HUES6 (cell line): ENCODE results near the gene MTURN.

ENCODE experiments used
- H3K27ac ChIP-seq: 2 replicates; pipeline ENCODE4 v1.7.0; 2013; ENCODE audit warnings: low read depth, mild to moderate bottlenecking, low read length, inconsistent platforms
- H3K27me3 ChIP-seq: 2 replicates; pipeline ENCODE4 v1.6.1; 2013; ENCODE audit warnings: low read length; ENCODE audit not compliant: control insufficient read depth, insufficient read depth
- H3K36me3 ChIP-seq: 2 replicates; pipeline ENCODE4 v1.6.1; 2013; ENCODE audit warnings: low read length; ENCODE audit not compliant: control insufficient read depth, insufficient read depth
- H3K4me1 ChIP-seq: 2 replicates; pipeline ENCODE4 v1.6.1; 2013; ENCODE audit warnings: low read length; ENCODE audit not compliant: control insufficient read depth, insufficient read depth
- H3K4me3 ChIP-seq: 2 replicates; pipeline ENCODE4 v1.5.1; 2013; ENCODE audit warnings: low read depth, low read length
- H3K9ac ChIP-seq: one replicate; pipeline ENCODE4 v1.6.1; 2013; ENCODE audit warnings: mild to moderate bottlenecking, low read length
- H3K9me3 ChIP-seq: 2 replicates; pipeline ENCODE4 v1.6.1; 2013; ENCODE audit warnings: low read depth, low read length; ENCODE audit not compliant: control insufficient read depth, insufficient read depth

MTURN gene

GRCh38 chr7:30170476-30171205 lies 35.9 kb downstream of the MTURN start:
- Histone ChIP-seq H3K4me3 (no peak overlapping the region), H3K36me3 (no peaks in the 10 kb centered on the region), H3K9ac (no peak overlapping the region), H3K27me3 (peaks cover 17% of the 10 kb centered on the region), H3K27ac (no peak overlapping the region), H3K9me3 (no peaks in the 10 kb centered on the region), H3K4me1 (peaks cover 46% of the 10 kb centered on the region)

GRCh38 chr7:30171766-30172447 lies 37.1 kb downstream of the MTURN start:
- no peaks in the 10 kb centered on the region for H3K36me3 ChIP-seq
- H3K4me1 ChIP-seq = peaks cover 45% of the 10 kb centered on the region

GRCh38 chr7:30172451-30172850 lies 37.7 kb downstream of the MTURN start:
- Histone ChIP-seq H3K4me3 (no peak overlapping the region), H3K27me3 (peaks cover 17% of the 10 kb centered on the region), H3K9me3 (no peaks in the 10 kb centered on the region), H3K27ac (no peak overlapping the region), H3K9ac (no peak overlapping the region), H3K36me3 (no peaks in the 10 kb centered on the region), H3K4me1 (peaks cover 45% of the 10 kb centered on the region)

More at GRCh38 chr7:30171766-30172447, 37.1 kb downstream of the MTURN start:
- no peak overlapping the region for H3K9ac ChIP-seq
- no peak overlapping the region for H3K27ac ChIP-seq
- H3K4me3 ChIP-seq = no peak overlapping the region
- peaks cover 17% of the 10 kb centered on the region for H3K27me3 ChIP-seq
- H3K9me3 ChIP-seq = no peaks in the 10 kb centered on the region

GRCh38 chr7:30173058-30173897 lies 38.5 kb downstream of the MTURN start:
- H3K4me3 ChIP-seq = no peak overlapping the region
- H3K27ac ChIP-seq = no peak overlapping the region
- H3K27me3 ChIP-seq = peaks cover 10% of the 10 kb centered on the region
- no peaks in the 10 kb centered on the region for H3K36me3 ChIP-seq
- no peak overlapping the region for H3K9ac ChIP-seq
- H3K4me1 ChIP-seq = peaks cover 39% of the 10 kb centered on the region
- no peaks in the 10 kb centered on the region for H3K9me3 ChIP-seq

GRCh38 chr7:30175180-30175579 lies 40.4 kb downstream of the MTURN start:
- Histone ChIP-seq H3K4me3 (no peak overlapping the region), H3K9ac (no peak overlapping the region), H3K36me3 (no peaks in the 10 kb centered on the region), H3K9me3 (no peaks in the 10 kb centered on the region), H3K27ac (no peak overlapping the region), H3K4me1 (peaks cover 23% of the 10 kb centered on the region), H3K27me3 (peaks cover 7% of the 10 kb centered on the region; the same call in 1 of the 2 replicates)

- H3K27me3 ChIP-seq = peaks cover 6% of the 10 kb centered on the region; the same call in 1 of the 2 replicates
- H3K4me3 ChIP-seq = no peak overlapping the region
- H3K36me3 ChIP-seq = no peaks in the 10 kb centered on the region
- no peaks in the 10 kb centered on the region for H3K9me3 ChIP-seq
- peaks cover 23% of the 10 kb centered on the region for H3K4me1 ChIP-seq
- no peak overlapping the region for H3K27ac ChIP-seq
- no peak overlapping the region for H3K9ac ChIP-seq
These were observed 40.9 kb downstream of the MTURN start for GRCh38 chr7:30175636-30176147.

GRCh38 chr7:30176463-30177109 lies 41.8 kb downstream of the MTURN start:
- no peaks in the 10 kb centered on the region for H3K36me3 ChIP-seq
- no peak overlapping the region for H3K27ac ChIP-seq
- peaks cover 23% of the 10 kb centered on the region for H3K4me1 ChIP-seq
- H3K9ac ChIP-seq = no peak overlapping the region
- H3K9me3 ChIP-seq = no peaks in the 10 kb centered on the region
- no peak overlapping the region for H3K4me3 ChIP-seq
- H3K27me3 ChIP-seq = no peaks in the 10 kb centered on the region

GRCh38 chr7:30177186-30177585 lies 42.4 kb downstream of the MTURN start:
- H3K4me3 ChIP-seq = no peak overlapping the region

GRCh38 chr7:30177965-30178364 lies 43.2 kb downstream of the MTURN start:
- no peaks in the 10 kb centered on the region for H3K36me3 ChIP-seq
- H3K4me1 ChIP-seq = peaks cover 15% of the 10 kb centered on the region
- no peaks in the 10 kb centered on the region for H3K9me3 ChIP-seq
- no peak overlapping the region for H3K27ac ChIP-seq
- no peak overlapping the region for H3K9ac ChIP-seq
- H3K4me3 ChIP-seq = no peak overlapping the region
- no peaks in the 10 kb centered on the region for H3K27me3 ChIP-seq

More at GRCh38 chr7:30177186-30177585, 42.4 kb downstream of the MTURN start:
- no peak overlapping the region for H3K27ac ChIP-seq
- H3K9me3 ChIP-seq = no peaks in the 10 kb centered on the region
- peaks cover 23% of the 10 kb centered on the region for H3K4me1 ChIP-seq
- H3K27me3 ChIP-seq = no peaks in the 10 kb centered on the region
- H3K9ac ChIP-seq = no peak overlapping the region
- H3K36me3 ChIP-seq = no peaks in the 10 kb centered on the region

GRCh38 chr7:30178748-30179436 lies 44.1 kb downstream of the MTURN start:
- Histone ChIP-seq H3K4me3 (no peak overlapping the region), H3K9me3 (no peaks in the 10 kb centered on the region), H3K9ac (no peak overlapping the region), H3K4me1 (peaks cover 9% of the 10 kb centered on the region), H3K36me3 (no peaks in the 10 kb centered on the region), H3K27ac (no peak overlapping the region), H3K27me3 (no peaks in the 10 kb centered on the region)
